ENCODE measurements around the gene TAF11L8.
"Not testable (repeated sequence)": the region's sequence is repeated elsewhere in the genome, so short reads cannot be mapped to it uniquely, and the experiment has no call there.

Gene TAF11L8

DNA sequence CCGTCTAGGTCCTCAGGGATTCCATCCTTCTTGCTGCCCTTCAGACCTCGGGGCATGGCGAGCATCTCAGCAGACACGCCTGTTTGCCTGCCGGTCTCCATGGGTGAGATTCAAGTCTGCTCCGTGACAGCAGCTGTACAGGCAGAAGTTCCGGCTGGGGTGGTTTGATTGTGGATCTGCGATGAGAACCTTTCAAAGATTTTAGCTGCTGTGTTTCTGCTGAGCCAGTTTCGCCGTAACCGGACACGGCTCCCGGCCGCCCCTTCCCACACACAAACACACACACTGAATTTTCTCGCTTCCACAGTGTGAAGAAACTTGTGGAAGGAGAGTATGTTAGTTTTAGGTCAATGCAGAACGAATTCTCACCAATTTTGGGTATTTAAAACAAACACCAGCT lies at the start of gene TAF11L8:
TAF11L8 (minus strand) TSS at position 101 of the 400 bp plus-strand sequence.
- DNase-seq (ENCODE audit: low spot score) = not testable (repeated sequence)

DNA sequence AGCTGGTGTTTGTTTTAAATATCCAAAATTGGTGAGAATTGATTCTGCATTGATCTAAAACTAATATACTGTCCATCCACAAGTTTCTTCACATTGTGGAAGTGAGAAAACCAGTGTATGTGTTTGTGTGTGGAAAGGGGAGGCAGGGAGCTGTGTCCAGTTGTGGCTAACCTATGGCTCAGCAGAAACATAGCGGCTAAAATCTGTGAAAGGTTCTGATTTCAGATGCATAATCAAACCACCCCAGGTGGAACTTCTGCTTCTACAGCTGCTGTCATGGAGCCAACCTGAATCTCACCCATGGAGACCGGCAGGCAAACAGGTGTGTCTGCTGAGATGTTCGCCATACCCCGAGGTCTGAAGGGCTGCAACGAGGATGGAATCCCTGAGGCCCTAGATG lies 43.4 kb upstream of the TAF11L8 start, which contains the start of gene TAF11L14:
TAF11L14 (plus strand) TSS at position 301 of the 400 bp plus-strand sequence.
- DNase-seq (ENCODE audit: low spot score) = no peak

DNA sequence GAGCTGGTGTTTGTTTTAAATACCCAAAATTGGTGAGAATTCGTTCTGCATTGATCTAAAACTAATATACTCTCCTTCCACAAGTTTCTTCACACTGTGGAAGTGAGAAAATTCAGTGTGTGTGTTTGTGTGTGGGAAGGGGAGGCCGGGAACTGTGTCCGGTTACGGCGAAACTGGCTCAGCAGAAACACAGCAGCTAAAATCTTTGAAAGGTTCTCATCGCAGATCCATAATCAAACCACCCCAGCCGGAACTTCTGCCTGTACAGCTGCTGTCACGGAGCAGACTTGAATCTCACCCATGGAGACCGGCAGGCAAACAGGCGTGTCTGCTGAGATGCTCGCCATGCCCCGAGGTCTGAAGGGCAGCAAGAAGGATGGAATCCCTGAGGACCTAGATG lies 41.0 kb upstream of the TAF11L8 start, which contains the start of gene TAF11L13:
TAF11L13 (plus strand) TSS at position 301 of the 400 bp plus-strand sequence.
- DNase-seq (ENCODE audit: low spot score) = not testable (repeated sequence)

DNA sequence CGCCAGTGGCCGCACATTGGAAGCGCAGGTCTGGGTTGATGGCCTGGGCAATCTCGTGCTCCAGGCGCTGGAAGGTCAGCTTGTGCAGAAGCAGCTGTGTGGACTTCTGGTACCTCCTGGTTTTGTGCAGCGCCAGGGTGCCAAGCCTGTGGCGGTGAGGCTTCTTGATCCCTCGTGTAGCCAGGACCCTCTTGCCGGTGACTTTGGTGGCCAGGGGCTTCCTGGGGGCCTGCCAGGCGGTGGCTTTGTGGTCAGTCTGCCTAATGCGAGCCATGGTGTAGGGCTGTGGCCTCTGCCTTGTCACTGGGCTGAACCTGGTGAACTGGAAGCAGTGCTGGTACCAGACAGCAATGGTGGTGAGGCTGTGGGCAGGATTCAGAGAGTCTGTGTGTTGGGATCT lies 34.9 kb upstream of the TAF11L8 start:
- no peak for DNase-seq (ENCODE audit: low spot score)

DNA sequence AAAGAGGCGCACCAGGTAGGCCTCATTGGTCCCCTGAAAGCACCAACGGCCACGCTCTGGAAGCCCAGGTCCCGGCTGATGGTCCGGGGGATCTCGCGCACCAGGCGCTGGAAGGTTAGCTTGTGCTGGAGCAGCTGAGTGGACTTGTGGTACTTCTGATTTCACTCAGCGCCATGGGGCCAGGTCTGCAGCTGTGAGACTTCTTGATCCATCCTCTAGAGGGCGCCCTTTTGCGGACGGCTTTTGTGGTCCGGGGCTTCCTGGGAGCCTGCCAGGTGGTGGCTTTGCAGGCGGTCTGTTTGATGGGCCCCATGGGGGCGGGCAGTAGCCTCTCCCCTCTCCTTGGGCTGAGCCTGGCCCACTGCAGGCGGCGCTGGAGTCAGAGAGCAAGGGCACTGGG lies 29.9 kb upstream of the TAF11L8 start:
- DNase-seq (ENCODE audit: low spot score) = no peak

DNA sequence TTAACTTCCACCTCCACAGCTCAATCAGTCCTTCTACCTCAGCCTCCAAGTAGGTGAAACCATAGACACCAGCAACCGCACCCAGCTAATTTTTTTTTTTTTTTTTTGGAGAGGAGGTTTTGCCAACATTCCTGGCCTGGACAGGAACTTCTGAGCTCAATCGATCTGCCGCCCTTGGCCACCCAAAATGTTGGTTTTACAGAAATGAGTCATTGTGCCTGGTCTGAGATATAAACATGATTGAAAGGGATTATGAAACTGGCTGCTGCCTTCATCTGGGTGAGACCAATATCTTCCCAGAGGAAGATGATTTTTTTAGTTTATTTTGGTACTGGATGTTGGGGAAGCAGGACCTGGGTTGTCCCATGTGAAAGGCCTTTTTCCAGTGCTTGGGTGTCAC lies 28.6 kb upstream of the TAF11L8 start:
- DNase-seq (ENCODE audit: low spot score) = no peak

DNA sequence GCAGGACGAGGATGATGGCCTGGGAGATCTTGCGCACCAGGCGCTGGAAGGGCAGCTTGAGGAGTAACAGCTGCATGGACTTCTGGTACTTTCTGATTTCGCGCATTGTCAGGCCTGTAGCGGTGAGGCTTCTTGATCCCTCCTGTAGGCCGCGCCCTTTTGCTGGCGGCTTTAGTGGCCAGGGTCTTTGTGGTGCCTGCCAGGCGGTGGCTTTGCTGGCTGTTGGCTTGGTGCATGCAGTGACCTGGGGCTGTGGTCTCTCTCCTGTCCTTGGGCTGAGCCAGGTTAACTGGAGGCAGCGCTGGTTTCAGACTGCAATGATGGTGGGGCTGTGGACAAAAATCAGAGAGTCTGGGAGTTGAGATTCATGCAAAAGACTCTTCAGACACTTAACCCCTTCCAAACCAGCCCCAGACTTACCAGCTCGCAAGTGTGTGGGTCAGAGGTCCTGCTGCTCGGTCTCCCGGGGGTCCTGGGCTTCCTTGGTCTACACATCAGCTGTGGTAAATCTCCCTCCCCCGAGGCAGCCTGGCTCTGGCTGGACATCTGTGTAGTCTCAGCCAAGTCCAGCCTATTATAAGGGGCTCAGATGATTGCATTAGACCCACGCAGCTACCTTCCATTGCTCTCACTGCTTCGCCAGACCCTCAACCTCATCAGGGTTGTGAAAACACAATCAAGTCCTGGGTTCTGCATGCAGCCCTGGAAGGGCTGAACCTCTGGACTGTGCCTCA lies 24.3 kb upstream of the TAF11L8 start:
- no peak for DNase-seq (ENCODE audit: low spot score)

DNA sequence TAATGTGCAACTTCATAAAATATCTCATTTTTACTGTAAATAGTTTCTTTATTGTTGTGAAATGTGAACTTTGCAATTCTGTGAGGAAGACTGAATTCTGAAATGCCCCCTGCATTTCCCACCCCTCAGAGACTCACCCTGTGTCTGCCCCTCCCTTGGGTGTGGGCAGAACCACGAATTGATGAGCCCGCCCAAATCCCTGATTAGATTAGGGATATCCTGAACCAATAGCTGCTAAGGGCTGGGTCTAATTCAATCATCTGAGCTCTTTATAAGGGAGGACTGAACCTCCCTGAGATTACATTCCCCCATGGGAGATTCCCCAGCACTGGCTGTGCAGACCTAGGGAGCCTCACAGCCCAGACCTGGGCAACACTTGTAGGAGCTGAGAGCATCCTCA lies 19.3 kb upstream of the TAF11L8 start, which contains the start of gene TAF11L12:
TAF11L12 (plus strand) TSS at position 301 of the 400 bp plus-strand sequence.
- DNase-seq (ENCODE audit: low spot score) = not testable (repeated sequence)

DNA sequence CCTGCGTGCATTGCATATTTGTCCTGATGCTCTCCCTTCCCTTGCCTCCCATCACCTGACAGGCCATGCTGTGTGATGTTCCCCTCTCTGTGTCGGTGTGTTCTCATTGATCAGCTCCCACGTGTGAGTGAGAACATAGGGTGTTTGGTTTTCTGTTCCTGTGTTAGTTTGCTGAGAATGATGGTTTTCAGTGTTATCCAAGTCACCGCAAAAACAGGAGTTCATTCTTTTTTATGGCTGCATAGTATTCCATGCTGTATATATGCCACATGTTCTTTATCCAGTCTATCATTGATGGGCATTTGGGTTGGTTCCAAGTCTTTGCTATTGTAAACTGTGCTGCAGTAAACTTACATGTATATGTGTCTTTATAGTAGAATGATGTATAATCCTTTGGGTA lies 16.7 kb upstream of the TAF11L8 start:
- DNase-seq (ENCODE audit: low spot score) = not testable (repeated sequence)

DNA sequence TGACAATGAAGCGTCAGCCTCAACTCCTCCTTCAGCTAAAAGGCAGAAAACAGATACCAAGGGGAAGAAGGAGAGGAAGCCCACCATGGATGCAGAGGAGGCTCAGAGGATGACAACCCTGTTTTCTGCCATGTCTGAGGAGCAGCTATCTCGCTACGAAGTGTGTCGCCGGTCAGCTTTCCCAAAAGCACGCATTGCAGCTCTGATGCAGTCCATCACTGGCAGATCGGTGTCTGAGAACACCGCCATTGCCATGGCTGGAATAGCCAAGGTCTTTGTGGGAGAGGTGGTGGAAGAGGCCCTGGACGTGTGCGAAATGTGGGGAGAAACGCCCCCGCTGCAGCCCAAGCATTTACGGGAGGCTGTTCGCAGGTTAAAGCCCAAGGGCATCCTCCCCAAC lies 14.2 kb upstream of the TAF11L8 start:
- no peak for DNase-seq (ENCODE audit: low spot score)

DNA sequence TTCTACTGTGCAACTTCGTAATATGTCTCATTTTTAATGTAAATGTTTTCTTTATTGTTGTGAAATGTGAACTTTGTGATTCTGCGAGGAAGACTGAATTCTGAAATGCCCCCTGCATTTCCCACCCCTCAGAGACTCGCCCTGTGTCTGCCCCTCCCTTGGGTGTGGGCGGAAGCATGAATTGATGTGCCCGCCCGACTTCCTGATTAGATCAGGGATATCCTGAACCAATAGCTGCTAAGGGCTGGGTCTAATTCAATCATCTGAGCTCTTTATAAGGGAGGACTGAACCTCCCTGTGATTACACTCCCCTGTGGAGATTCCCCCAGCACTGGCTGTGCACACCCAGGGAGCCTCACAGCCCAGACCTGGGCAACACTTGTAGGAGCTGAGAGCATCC lies 13.1 kb upstream of the TAF11L8 start, which contains the start of gene TAF11L11:
TAF11L11 (plus strand) TSS at position 304 of the 400 bp plus-strand sequence.
- not testable (repeated sequence) for DNase-seq (ENCODE audit: low spot score)

DNA sequence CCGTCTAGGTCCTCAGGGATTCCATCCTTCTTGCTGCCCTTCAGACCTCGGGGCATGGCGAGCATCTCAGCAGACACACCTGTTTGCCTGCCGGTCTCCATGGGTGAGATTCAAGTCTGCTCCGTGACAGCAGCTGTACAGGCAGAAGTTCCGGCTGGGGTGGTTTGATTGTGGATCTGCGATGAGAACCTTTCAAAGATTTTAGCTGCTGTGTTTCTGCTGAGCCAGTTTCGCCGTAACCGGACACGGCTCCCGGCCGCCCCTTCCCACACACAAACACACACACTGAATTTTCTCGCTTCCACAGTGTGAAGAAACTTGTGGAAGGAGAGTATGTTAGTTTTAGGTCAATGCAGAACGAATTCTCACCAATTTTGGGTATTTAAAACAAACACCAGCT lies 7.0 kb upstream of the TAF11L8 start, which contains the start of gene TAF11L10:
TAF11L10 (minus strand) TSS at position 101 of the 400 bp plus-strand sequence.
- not testable (repeated sequence) for DNase-seq (ENCODE audit: low spot score)

DNA sequence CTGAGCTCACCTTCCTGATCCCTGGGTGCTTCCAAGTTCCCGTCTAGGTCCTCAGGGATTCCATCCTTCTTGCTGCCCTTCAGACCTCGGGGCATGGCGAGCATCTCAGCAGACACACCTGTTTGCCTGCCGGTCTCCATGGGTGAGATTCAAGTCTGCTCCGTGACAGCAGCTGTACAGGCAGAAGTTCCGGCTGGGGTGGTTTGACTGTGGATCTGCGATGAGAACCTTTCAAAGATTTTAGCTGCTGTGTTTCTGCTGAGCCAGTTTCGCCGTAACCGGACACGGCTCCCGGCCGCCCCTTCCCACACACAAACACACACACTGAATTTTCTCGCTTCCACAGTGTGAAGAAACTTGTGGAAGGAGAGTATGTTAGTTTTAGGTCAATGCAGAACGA lies 3.5 kb upstream of the TAF11L8 start, which contains the start of gene TAF11L9:
TAF11L9 (minus strand) TSS at position 140 of the 400 bp plus-strand sequence.
- not testable (repeated sequence) for DNase-seq (ENCODE audit: low spot score)

DNA sequence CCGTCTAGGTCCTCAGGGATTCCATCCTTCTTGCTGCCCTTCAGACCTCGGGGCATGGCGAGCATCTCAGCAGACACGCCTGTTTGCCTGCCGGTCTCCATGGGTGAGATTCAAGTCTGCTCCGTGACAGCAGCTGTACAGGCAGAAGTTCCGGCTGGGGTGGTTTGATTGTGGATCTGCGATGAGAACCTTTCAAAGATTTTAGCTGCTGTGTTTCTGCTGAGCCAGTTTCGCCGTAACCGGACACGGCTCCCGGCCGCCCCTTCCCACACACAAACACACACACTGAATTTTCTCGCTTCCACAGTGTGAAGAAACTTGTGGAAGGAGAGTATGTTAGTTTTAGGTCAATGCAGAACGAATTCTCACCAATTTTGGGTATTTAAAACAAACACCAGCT lies 5.1 kb downstream of the TAF11L8 start, which contains the start of gene TAF11L7:
TAF11L7 (minus strand) TSS at position 101 of the 400 bp plus-strand sequence.
- DNase-seq (ENCODE audit: low spot score) = not testable (repeated sequence)

All from hepatic stellate cell (primary cell).